Measurements from ENCODE around the gene CCDC82.

- TF ChIP-seq CTCF (IDR thresholded peaks at IDR 0.05; ENCODE audit: low read depth, low read length, poor library complexity, severe bottlenecking) (no peak), EZH2phosphoT487 (IDR thresholded peaks at IDR 0.05; ENCODE audit: borderline replicate concordance, low read length) (no peak)
Observed at GRCh38 chr11:96323642-96323985, 66.1 kb downstream of the CCDC82 start.

Data from DOHH2 (cell line).